Neural cell (in vitro differentiated cells): Measurements from ENCODE around the gene MDM4.

Experiments
- CTCF ChIP-seq: fragments of 450-650 bp; IDR thresholded peaks from 2 replicates; pipeline ENCODE4 v1.5.1; 2014; ENCODE audit warnings: antibody characterized with exemption, mild to moderate bottlenecking, moderate library complexity; ENCODE audit not compliant: poor library complexity, severe bottlenecking
- EP300 ChIP-seq: fragments of 450-650 bp; conservative IDR thresholded peaks from 2 replicates; pipeline ENCODE4 v1.6.1; 2014; ENCODE audit warnings: antibody characterized with exemption, mild to moderate bottlenecking, moderate library complexity; ENCODE audit not compliant: poor library complexity, severe bottlenecking
- MXI1 ChIP-seq: fragments of 450-650 bp; conservative IDR thresholded peaks from 2 replicates; pipeline ENCODE4 v1.6.1; 2014; ENCODE audit warnings: antibody characterized with exemption, mild to moderate bottlenecking; ENCODE audit not compliant: poor library complexity, severe bottlenecking

GRCh38 chr1:204588826-204589225 is 72.6 kb downstream of the MDM4 start:
- TF ChIP-seq CTCF (no peak), EP300 (no peak), MXI1 (no peak)
